HEK293T (cell line): ENCODE data around the gene WRAP53.

ENCODE experiments used
- CTCF ChIA-PET: fragments of 350-600 bp; formaldehyde crosslinking; extraction: SDS; loops from one replicate; lab custom pipeline; 2021; ENCODE audit warnings: antibody characterized with exemption, inconsistent platforms; lab: Yijun Ruan, JAX
- POLR2A ChIA-PET: fragments of 350-600 bp; formaldehyde crosslinking; extraction: SDS; loops from one replicate; lab custom pipeline; 2020; ENCODE audit warnings: antibody characterized with exemption, inconsistent platforms; lab: Yijun Ruan, JAX
- DNase-seq: peaks from one replicate; pipeline ENCODE4 v3.0.0; 2012; ENCODE audit warnings: mixed read lengths; ENCODE audit errors: extremely low spot score
- ARNT ChIP-seq: fragments of 450-650 bp; IDR thresholded peaks from 2 replicates; pipeline ENCODE4 v1.6.1; 2017; ENCODE audit warnings: mild to moderate bottlenecking
- BHLHE40 ChIP-seq: fragments of 450-650 bp; IDR thresholded peaks from 2 replicates; pipeline ENCODE4 v1.6.1; 2016; ENCODE audit warnings: mild to moderate bottlenecking, moderate library complexity, borderline replicate concordance
- CTBP1 ChIP-seq: fragments of 450-650 bp; IDR thresholded peaks from 2 replicates; pipeline ENCODE4 v1.6.1; 2016; ENCODE audit warnings: borderline replicate concordance
- ELF4 ChIP-seq: fragments of 450-650 bp; IDR thresholded peaks from 2 replicates; pipeline ENCODE4 v1.6.1; 2017; ENCODE audit warnings: antibody characterized with exemption
- FOXA1 ChIP-seq: fragments of 450-650 bp; IDR thresholded peaks from 2 replicates; pipeline ENCODE4 v1.6.1; 2016; ENCODE audit warnings: mild to moderate bottlenecking
- FOXK2 ChIP-seq: fragments of 450-650 bp; IDR thresholded peaks from 2 replicates; pipeline ENCODE4 v1.6.1; 2016; ENCODE audit warnings: mild to moderate bottlenecking
- FOXM1 ChIP-seq: fragments of 450-650 bp; IDR thresholded peaks from 2 replicates; pipeline ENCODE4 v1.6.1; 2017; ENCODE audit warnings: mild to moderate bottlenecking, borderline replicate concordance
- HDGF ChIP-seq: fragments of 450-650 bp; IDR thresholded peaks from 2 replicates; pipeline ENCODE4 v1.6.1; 2017; ENCODE audit warnings: antibody characterized with exemption, borderline replicate concordance
- L3MBTL2 ChIP-seq: fragments of 450-650 bp; conservative IDR thresholded peaks from 2 replicates; pipeline ENCODE4 v1.6.1; 2016; ENCODE audit warnings: mild to moderate bottlenecking
- LEF1 ChIP-seq: fragments of 450-650 bp; IDR thresholded peaks from 2 replicates; pipeline ENCODE4 v1.6.1; 2017; ENCODE audit warnings: mild to moderate bottlenecking, borderline replicate concordance
- NFRKB ChIP-seq: fragments of 450-650 bp; IDR thresholded peaks from 2 replicates; pipeline ENCODE4 v1.6.1; 2016; ENCODE audit warnings: mild to moderate bottlenecking, moderate library complexity
- PKNOX1 ChIP-seq: fragments of 450-650 bp; IDR thresholded peaks from 2 replicates; pipeline ENCODE4 v1.6.1; 2016
- SP1 ChIP-seq: fragments of 450-650 bp; IDR thresholded peaks from 2 replicates; pipeline ENCODE4 v1.6.1; 2017
- SUZ12 ChIP-seq: fragments of 450-650 bp; IDR thresholded peaks from 2 replicates; pipeline ENCODE4 v1.6.1; 2016; ENCODE audit warnings: mild to moderate bottlenecking
- TARDBP ChIP-seq: fragments of 450-650 bp; IDR thresholded peaks from 2 replicates; pipeline ENCODE4 v1.6.1; 2016
- ZNF384 ChIP-seq: fragments of 450-650 bp; IDR thresholded peaks from 2 replicates; pipeline ENCODE4 v1.6.1; 2016

Gene WRAP53

GRCh38 chr17:7713782-7714181, 25.5 kb downstream of the WRAP53 start:
- TF ChIP-seq FOXM1 (no peak), FOXK2 (no peak), ARNT (no peak), FOXA1 (no peak), SUZ12 (no peak), L3MBTL2 (no peak), CTBP1 (no peak), SP1 (no peak), ZNF384 (no peak), BHLHE40 (no peak), HDGF (no peak), NFRKB (no peak), ELF4 (no peak), LEF1 (no peak), TARDBP (no peak), PKNOX1 (no peak)

GRCh38 chr17:7714721-7715594, 26.7 kb downstream of the WRAP53 start:
- TF ChIP-seq ARNT (no peak), LEF1 (no peak), NFRKB (no peak), SP1 (no peak), TARDBP (no peak), CTBP1 (no peak), ZNF384 (no peak), FOXK2 (no peak)
- ChIA-PET CTCF (interaction anchor here (0.5 to 2.0 kb wide), 2 partner anchors 27 to 83 kb away, joined by 3 to 8 read pairs; partner anchors contain the start of gene TP53), POLR2A (interaction anchor here (0.7 to 3.0 kb wide), 6 partner anchors 8 to 29 kb away, joined by 3 to 19 read pairs (median 4); partner anchors contain the start of genes TP53 and WRAP53)
- no peak for DNase-seq

More at GRCh38 chr17:7713782-7714181, 25.5 kb downstream of the WRAP53 start:
- ChIA-PET POLR2A (interaction anchor here (1.0 to 2.4 kb wide), 4 partner anchors 9 to 28 kb away, joined by 3 to 8 read pairs (median 3); partner anchors contain the start of genes EFNB3 and WRAP53), CTCF (interaction anchor here (2.0 kb wide), 1 partner anchor 26 kb away, joined by 8 read pairs; the partner anchor contains the start of gene TP53)
- no peak for DNase-seq

GRCh38 chr17:7715936-7716886, 27.9 kb downstream of the WRAP53 start:
- no peak for DNase-seq
- ChIA-PET CTCF (interaction anchor here (0.7 to 1.9 kb wide), 6 partner anchors 9 to 123 kb away, joined by 3 to 9 read pairs (median 5); partner anchors contain the start of gene ATP1B2), POLR2A (interaction anchor here (0.6 to 3.1 kb wide), 8 partner anchors 10 to 156 kb away, joined by 3 to 19 read pairs (median 4); partner anchors contain the start of genes FXR2 and TP53)
- TF ChIP-seq SP1 (no peak), TARDBP (no peak), BHLHE40 (no peak), FOXM1 (no peak)

- ChIA-PET CTCF (interaction anchor here (0.6 to 1.9 kb wide), 8 partner anchors 10 to 122 kb away, joined by 3 to 9 read pairs (median 3); partner anchors contain the start of genes ATP1B2, EFNB3 and TP53), POLR2A (interaction anchor here (0.6 to 3.1 kb wide), 8 partner anchors 11 to 157 kb away, joined by 3 to 19 read pairs (median 4); partner anchors contain the start of genes FXR2 and TP53)
- DNase-seq, result peak; percentile 94
- no peak for TF ChIP-seq SUZ12
- no peak for TF ChIP-seq FOXA1
- peak; percentile 30; the same call in 1 of the 2 replicates for TF ChIP-seq CTBP1
- no peak for TF ChIP-seq HDGF
- peak; percentile 85 for TF ChIP-seq L3MBTL2
- no peak for TF ChIP-seq ELF4
- TF ChIP-seq ZNF384, result no peak
- TF ChIP-seq FOXM1, result peak; percentile 95
- no peak for TF ChIP-seq LEF1
- no peak for TF ChIP-seq PKNOX1
- TF ChIP-seq BHLHE40, result no peak
- TF ChIP-seq NFRKB, result no peak
- no peak for TF ChIP-seq FOXK2
- no peak for TF ChIP-seq SP1
Observed at GRCh38 chr17:7716901-7717755, 28.9 kb downstream of the WRAP53 start, which contains the start of gene DNAH2. DNAH2 (plus strand) TSS chr17:7717744; CDS start chr17:7719735, 1,991 bp downstream.

DNA sequence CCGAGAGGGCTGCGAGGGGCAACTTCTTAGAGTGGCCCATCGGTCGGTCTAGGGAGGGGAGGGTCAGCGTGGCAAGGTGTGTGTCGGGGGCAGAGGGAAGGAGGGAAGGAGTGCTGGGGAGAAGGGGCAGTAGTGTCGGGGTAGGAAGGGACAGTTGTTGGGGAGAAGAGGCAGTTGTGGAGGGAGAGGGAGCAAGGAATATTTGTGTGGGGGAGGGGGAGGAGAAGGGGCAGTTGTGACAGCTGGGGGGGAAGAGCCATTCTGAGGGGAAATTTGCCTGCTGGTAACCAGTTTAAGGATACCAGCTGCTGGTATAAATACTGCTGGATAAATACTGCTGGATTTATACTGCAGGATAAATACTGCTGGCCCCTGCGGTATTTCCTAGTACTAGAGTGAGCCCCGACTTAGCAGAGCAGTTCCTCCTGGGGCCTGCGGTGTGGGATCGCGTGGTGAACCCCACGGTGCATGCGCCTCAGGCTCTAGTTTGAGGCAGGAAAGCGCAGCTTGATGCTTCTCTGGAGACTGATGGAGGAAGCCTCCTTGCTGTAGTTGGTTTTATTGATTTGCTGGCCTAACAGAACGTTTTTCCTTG, 29.6 kb downstream of the WRAP53 start:
- POLR2A ChIA-PET, result interaction anchor here (1.0 to 3.1 kb wide), 4 partner anchors 12 to 103 kb away, joined by 3 to 19 read pairs (median 10); partner anchors contain the start of genes FXR2 and TP53
- CTCF ChIA-PET, result interaction anchor here (0.6 to 1.9 kb wide), 4 partner anchors 13 to 86 kb away, joined by 3 to 9 read pairs (median 3); partner anchors contain the start of genes EFNB3 and TP53
- TF ChIP-seq TARDBP, result no peak
- no peak for TF ChIP-seq SUZ12
- no peak for TF ChIP-seq CTBP1
- no peak for TF ChIP-seq ELF4
- no peak for TF ChIP-seq HDGF
- TF ChIP-seq NFRKB, result no peak
- no peak for TF ChIP-seq ARNT
- TF ChIP-seq SP1, result no peak
- TF ChIP-seq FOXA1, result no peak
- TF ChIP-seq LEF1, result no peak
- DNase-seq, result no peak
